ENCODE data around the gene MTHFD1.

GRCh38 chr14:64417055-64417770, 29.1 kb downstream of the MTHFD1 start:
- TF ChIP-seq POLR2AphosphoS5 (IDR thresholded peaks at IDR 0.05; ENCODE audit: low read depth, low read length) (no peak), POLR2A (IDR thresholded peaks at IDR 0.05; ENCODE audit: low read depth, low read length) (no peak)

Data from GM12892 (cell line).